KOPT-K1 (cell line): ENCODE data around the gene MAPKAP1.
"Not testable (repeated sequence)": the region's sequence is repeated elsewhere in the genome, so short reads cannot be mapped to it uniquely, and the experiment has no call there.

Experiments used
- H3K27ac ChIP-seq: fragments of 200-600 bp; sonication (generic); 2 replicates; pipeline ENCODE4 v1.5.1; 2016; ENCODE audit warnings: antibody characterized with exemption, mild to moderate bottlenecking, low read depth, low read length; ENCODE audit not compliant: poor library complexity, severe bottlenecking
- H3K36me3 ChIP-seq: fragments of 200-600 bp; sonication (generic); 2 replicates; pipeline ENCODE4 v1.5.1; 2017; ENCODE audit warnings: antibody characterized with exemption, mild to moderate bottlenecking, low read length, moderate library complexity; ENCODE audit not compliant: insufficient read depth
- H3K9me3 ChIP-seq: fragments of 200-600 bp; sonication (generic); 2 replicates; pipeline ENCODE4 v1.5.1; 2017; ENCODE audit warnings: antibody characterized with exemption, low read length, mild to moderate bottlenecking; ENCODE audit not compliant: insufficient read depth, poor library complexity, severe bottlenecking

MAPKAP1 gene

GRCh38 chr9:125409217-125409636, 297.8 kb downstream of the MAPKAP1 start:
- H3K27ac ChIP-seq: no peak overlapping the region
- no peaks in the 10 kb centered on the region for H3K9me3 ChIP-seq
- no peaks in the 10 kb centered on the region for H3K36me3 ChIP-seq

- H3K9me3 ChIP-seq: no peaks in the 10 kb centered on the region
- no peaks in the 10 kb centered on the region for H3K36me3 ChIP-seq
- H3K27ac ChIP-seq: no peak overlapping the region
These were observed 298.8 kb downstream of the MAPKAP1 start for GRCh38 chr9:125407974-125408900.

GRCh38 chr9:125407432-125407973, 299.5 kb downstream of the MAPKAP1 start:
- Histone ChIP-seq H3K36me3 (no peaks in the 10 kb centered on the region), H3K27ac (no peak overlapping the region), H3K9me3 (no peaks in the 10 kb centered on the region)

GRCh38 chr9:125406810-125407087, 300.3 kb downstream of the MAPKAP1 start:
- Histone ChIP-seq H3K9me3 (no peaks in the 10 kb centered on the region), H3K36me3 (no peaks in the 10 kb centered on the region), H3K27ac (no peak overlapping the region)

- H3K27ac ChIP-seq: no peak overlapping the region
- H3K9me3 ChIP-seq: no peaks in the 10 kb centered on the region
- H3K36me3 ChIP-seq: no peaks in the 10 kb centered on the region
These were observed 300.8 kb downstream of the MAPKAP1 start for GRCh38 chr9:125405938-125406809.

- Histone ChIP-seq H3K27ac (no peak overlapping the region), H3K9me3 (no peaks in the 10 kb centered on the region), H3K36me3 (no peaks in the 10 kb centered on the region)
These were observed 302.3 kb downstream of the MAPKAP1 start for GRCh38 chr9:125404733-125405132.

- H3K27ac ChIP-seq: no peak overlapping the region
- no peaks in the 10 kb centered on the region for H3K36me3 ChIP-seq
- no peaks in the 10 kb centered on the region for H3K9me3 ChIP-seq
These were observed 306.0 kb downstream of the MAPKAP1 start for GRCh38 chr9:125400725-125401716.

GRCh38 chr9:125400232-125400631, 306.8 kb downstream of the MAPKAP1 start:
- not testable (repeated sequence) for H3K27ac ChIP-seq

GRCh38 chr9:125399666-125400065, 307.3 kb downstream of the MAPKAP1 start:
- no peak overlapping the region for H3K27ac ChIP-seq
- H3K36me3 ChIP-seq: no peaks in the 10 kb centered on the region
- no peaks in the 10 kb centered on the region for H3K9me3 ChIP-seq

More at GRCh38 chr9:125400232-125400631, 306.8 kb downstream of the MAPKAP1 start:
- not testable (repeated sequence) for H3K9me3 ChIP-seq, H3K36me3 ChIP-seq

- Histone ChIP-seq H3K27ac (no peak overlapping the region), H3K9me3 (no peaks in the 10 kb centered on the region), H3K36me3 (no peaks in the 10 kb centered on the region)
These were observed 307.8 kb downstream of the MAPKAP1 start for GRCh38 chr9:125399165-125399564.

GRCh38 chr9:125398243-125398642, 308.8 kb downstream of the MAPKAP1 start:
- Histone ChIP-seq H3K9me3 (no peaks in the 10 kb centered on the region), H3K27ac (no peak overlapping the region), H3K36me3 (no peaks in the 10 kb centered on the region)

- H3K27ac ChIP-seq: no peak overlapping the region
- no peaks in the 10 kb centered on the region for H3K9me3 ChIP-seq
- H3K36me3 ChIP-seq: no peaks in the 10 kb centered on the region
These were observed 309.3 kb downstream of the MAPKAP1 start for GRCh38 chr9:125397736-125398135.

GRCh38 chr9:125396799-125397198, 310.2 kb downstream of the MAPKAP1 start:
- Histone ChIP-seq H3K9me3 (no peaks in the 10 kb centered on the region), H3K27ac (no peak overlapping the region), H3K36me3 (no peaks in the 10 kb centered on the region)

GRCh38 chr9:125393426-125393825, 313.6 kb downstream of the MAPKAP1 start:
- Histone ChIP-seq H3K27ac (no peak overlapping the region), H3K36me3 (no peaks in the 10 kb centered on the region), H3K9me3 (no peaks in the 10 kb centered on the region)
